HepG2 (cell line): ENCODE measurements around the gene ETFRF1. TPM values are rescaled to one million over a fixed set of nuclear protein-coding genes. Genes with fewer than 3 reads are reported as not detected.

Source experiments
- KAT8 ChIP-seq: IDR thresholded peaks from 2 replicates; pipeline ENCODE4 v1.6.1; 2016; ENCODE audit warnings: missing genetic modification reagents, missing compliant biosample characterization
- KDM1A ChIP-seq: IDR thresholded peaks from 2 replicates; pipeline ENCODE4 v1.6.1; 2016; ENCODE audit warnings: missing compliant biosample characterization
- NR2C2 ChIP-seq: sonication (generic); formaldehyde crosslinking; IDR thresholded peaks from 2 replicates; pipeline ENCODE4 v1.4.0; 2020; ENCODE audit warnings: missing genetic modification reagents, mild to moderate bottlenecking, moderate library complexity, borderline replicate concordance
- PHF20 ChIP-seq: sonication (generic); formaldehyde crosslinking; IDR thresholded peaks from 2 replicates; pipeline ENCODE4 v1.5.0; 2020; ENCODE audit warnings: mild to moderate bottlenecking, missing genetic modification reagents
- SRF ChIP-seq: IDR thresholded peaks from 2 replicates; pipeline ENCODE4 v1.6.1; 2011; ENCODE audit warnings: mild to moderate bottlenecking, low read depth, low read length, moderate library complexity
- SRY ChIP-seq: sonication (generic); formaldehyde crosslinking; IDR thresholded peaks from 2 replicates; pipeline ENCODE4 v1.8.0; 2022; ENCODE audit warnings: mild to moderate bottlenecking, missing genetic modification reagents
- ZBTB34 ChIP-seq: sonication (generic); formaldehyde crosslinking; IDR thresholded peaks from 2 replicates; pipeline ENCODE4 v1.8.0; 2022; ENCODE audit warnings: mild to moderate bottlenecking, missing genetic modification reagents
- ZNF230 ChIP-seq: sonication (generic); formaldehyde crosslinking; IDR thresholded peaks from 2 replicates; pipeline ENCODE4 v1.4.0; 2020; ENCODE audit warnings: mild to moderate bottlenecking, missing genetic modification reagents
- ZNF343 ChIP-seq: sonication (generic); formaldehyde crosslinking; IDR thresholded peaks from 2 replicates; pipeline ENCODE4 v1.4.0; 2020; ENCODE audit warnings: mild to moderate bottlenecking, missing genetic modification reagents
- ZNF430 ChIP-seq: sonication (generic); formaldehyde crosslinking; IDR thresholded peaks from 2 replicates; pipeline ENCODE4 v1.9.0; 2021; ENCODE audit warnings: mild to moderate bottlenecking, missing genetic modification reagents
- ZNF543 ChIP-seq: sonication (generic); formaldehyde crosslinking; IDR thresholded peaks from 2 replicates; pipeline ENCODE4 v1.4.0; 2020; ENCODE audit warnings: mild to moderate bottlenecking, missing genetic modification reagents
- polyA plus RNA-seq, 8 experiments: library from polyadenylated mRNA; depleted of rRNA in 3 of 8; stranded (reverse) in 7 of 8; unstranded in 1 of 8; fragments of >200 nt; fragmentation: Illumina TruSeq in 4 of 8; extraction: Trizol in 4 of 8; gene quantifications; 2 replicates each; pipeline versions ENCODE4 v1.2.1 to v1.2.3, GENCODE V29; 2011 to 2016; ENCODE audit warnings: low read depth in 4 of 8, missing spikeins in 1 of 8, mixed read lengths in 1 of 8; ENCODE audit not compliant: insufficient read depth in 1 of 8
- total RNA-seq, 5 experiments: library from RNA; depleted of rRNA; stranded (reverse); fragments of >200 nt; fragmentation: Illumina TruSeq; extraction: Trizol; gene quantifications; 2 replicates each; pipeline ENCODE4 v1.2.3, GENCODE V29; 2016; ENCODE audit warnings: low read depth in 1 of 5
- TF ChIP-seq, protein P1 (sequence below), 2 experiments: fragments of 450-650 bp in 1 of 2; sonication (generic) in 1 of 2; formaldehyde crosslinking in 1 of 2; IDR thresholded peaks; 2 replicates each; pipeline versions ENCODE4 v1.6.1 to v1.8.0; 2016 to 2022; ENCODE audit warnings: antibody characterized with exemption in 1 of 2, mild to moderate bottlenecking in 1 of 2, missing genetic modification reagents in 1 of 2
- TF ChIP-seq, protein P2 (sequence below): IDR thresholded peaks from 2 replicates; pipeline ENCODE4 v1.6.1; 2016; ENCODE audit warnings: missing compliant biosample characterization, missing genetic modification reagents, borderline replicate concordance

Gene ETFRF1
- total and polyA plus RNA-seq, 2 of the 13 experiments (the other 11 are each of a cell fraction or from before 2014, with no cell fraction given) = 6.8 to 7.0 TPM

GRCh38 chr12:25250744-25251730, 56.0 kb downstream of the ETFRF1 start, which contains the start of gene KRAS (continued):
- TF ChIP-seq, protein P1, sequence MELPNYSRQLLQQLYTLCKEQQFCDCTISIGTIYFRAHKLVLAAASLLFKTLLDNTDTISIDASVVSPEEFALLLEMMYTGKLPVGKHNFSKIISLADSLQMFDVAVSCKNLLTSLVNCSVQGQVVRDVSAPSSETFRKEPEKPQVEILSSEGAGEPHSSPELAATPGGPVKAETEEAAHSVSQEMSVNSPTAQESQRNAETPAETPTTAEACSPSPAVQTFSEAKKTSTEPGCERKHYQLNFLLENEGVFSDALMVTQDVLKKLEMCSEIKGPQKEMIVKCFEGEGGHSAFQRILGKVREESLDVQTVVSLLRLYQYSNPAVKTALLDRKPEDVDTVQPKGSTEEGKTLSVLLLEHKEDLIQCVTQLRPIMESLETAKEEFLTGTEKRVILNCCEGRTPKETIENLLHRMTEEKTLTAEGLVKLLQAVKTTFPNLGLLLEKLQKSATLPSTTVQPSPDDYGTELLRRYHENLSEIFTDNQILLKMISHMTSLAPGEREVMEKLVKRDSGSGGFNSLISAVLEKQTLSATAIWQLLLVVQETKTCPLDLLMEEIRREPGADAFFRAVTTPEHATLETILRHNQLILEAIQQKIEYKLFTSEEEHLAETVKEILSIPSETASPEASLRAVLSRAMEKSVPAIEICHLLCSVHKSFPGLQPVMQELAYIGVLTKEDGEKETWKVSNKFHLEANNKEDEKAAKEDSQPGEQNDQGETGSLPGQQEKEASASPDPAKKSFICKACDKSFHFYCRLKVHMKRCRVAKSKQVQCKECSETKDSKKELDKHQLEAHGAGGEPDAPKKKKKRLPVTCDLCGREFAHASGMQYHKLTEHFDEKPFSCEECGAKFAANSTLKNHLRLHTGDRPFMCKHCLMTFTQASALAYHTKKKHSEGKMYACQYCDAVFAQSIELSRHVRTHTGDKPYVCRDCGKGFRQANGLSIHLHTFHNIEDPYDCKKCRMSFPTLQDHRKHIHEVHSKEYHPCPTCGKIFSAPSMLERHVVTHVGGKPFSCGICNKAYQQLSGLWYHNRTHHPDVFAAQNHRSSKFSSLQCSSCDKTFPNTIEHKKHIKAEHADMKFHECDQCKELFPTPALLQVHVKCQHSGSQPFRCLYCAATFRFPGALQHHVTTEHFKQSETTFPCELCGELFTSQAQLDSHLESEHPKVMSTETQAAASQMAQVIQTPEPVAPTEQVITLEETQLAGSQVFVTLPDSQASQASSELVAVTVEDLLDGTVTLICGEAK (IDR thresholded peaks at IDR 0.05) = no peak
- TF ChIP-seq, protein P1 (CRISPR knock-in tag; IDR thresholded peaks at IDR 0.05) = 0 out of 2 replicates have a peak, but pooled peaks have one; percentile 16
- TF ChIP-seq ZNF343 (CRISPR knock-in tag) (no peak), NR2C2 (CRISPR knock-in tag) (peak; percentile 43), ZBTB34 (CRISPR knock-in tag) (no peak), ZNF430 (no peak), SRY (CRISPR knock-in tag) (no peak), KDM1A (CRISPR knock-in tag) (no peak), ZNF543 (CRISPR knock-in tag) (no peak), PHF20 (CRISPR knock-in tag) (peak; percentile 64), SRF (peak; percentile 94), ZNF230 (no peak; the same call in 1 of the 2 replicates), KAT8 (CRISPR knock-in tag) (peak; percentile 43; the same call in 1 of the 2 replicates)
- TF ChIP-seq, protein P2, sequence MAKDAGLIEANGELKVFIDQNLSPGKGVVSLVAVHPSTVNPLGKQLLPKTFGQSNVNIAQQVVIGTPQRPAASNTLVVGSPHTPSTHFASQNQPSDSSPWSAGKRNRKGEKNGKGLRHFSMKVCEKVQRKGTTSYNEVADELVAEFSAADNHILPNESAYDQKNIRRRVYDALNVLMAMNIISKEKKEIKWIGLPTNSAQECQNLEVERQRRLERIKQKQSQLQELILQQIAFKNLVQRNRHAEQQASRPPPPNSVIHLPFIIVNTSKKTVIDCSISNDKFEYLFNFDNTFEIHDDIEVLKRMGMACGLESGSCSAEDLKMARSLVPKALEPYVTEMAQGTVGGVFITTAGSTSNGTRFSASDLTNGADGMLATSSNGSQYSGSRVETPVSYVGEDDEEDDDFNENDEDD (CRISPR knock-in tag) = peak; percentile 58; the same call in 1 of the 2 replicates
